Neural crest cell (in vitro differentiated cells): ENCODE measurements around the gene TMC3. TPM values are rescaled to one million over a fixed set of nuclear protein-coding genes. Genes with fewer than 3 reads are reported as not detected.

Source experiments
- DNase-seq: peaks from one replicate; pipeline ENCODE4 v3.0.0; 2021; ENCODE audit warnings: low read depth, mixed read lengths, low spot score
- H3K27ac Mint-ChIP-seq: one replicate; pipeline ENCODE4 v1.8.0; 2021; ENCODE audit warnings: mild to moderate bottlenecking, mixed read lengths; ENCODE audit not compliant: unreplicated experiment
- H3K27me3 Mint-ChIP-seq: 2 replicates; pipeline ENCODE4 v1.8.0; 2021; ENCODE audit warnings: low read depth, mild to moderate bottlenecking, mixed read lengths
- H3K36me3 Mint-ChIP-seq: 2 replicates; pipeline ENCODE4 v1.8.0; 2021; ENCODE audit warnings: low read depth, mild to moderate bottlenecking, mixed read lengths
- H3K4me1 Mint-ChIP-seq: 2 replicates; pipeline ENCODE4 v1.8.0; 2021; ENCODE audit warnings: mixed read lengths
- H3K4me3 Mint-ChIP-seq: one replicate; pipeline ENCODE4 v1.8.0; 2021; ENCODE audit warnings: mild to moderate bottlenecking, mixed read lengths
- H3K9me3 Mint-ChIP-seq: 2 replicates; pipeline ENCODE4 v1.8.0; 2021; ENCODE audit warnings: mixed read lengths
- CTCF ChIP-seq: fragments of 200-600 bp; sonication (generic); conservative IDR thresholded peaks from 2 replicates; pipeline ENCODE4 v1.5.0; 2021; ENCODE audit warnings: antibody characterized with exemption, mild to moderate bottlenecking
- total RNA-seq: library from RNA; stranded (reverse); gene quantifications from 2 replicates; pipeline ENCODE4 v1.2.1, GENCODE V29; 2021

Gene TMC3
- total RNA-seq, 1 donor from 2014 or later = not detected

- no peak overlapping the region for H3K4me3 Mint-ChIP-seq
- no peak for TF ChIP-seq CTCF
Measured at GRCh38 chr15:81329446-81329845, 44.6 kb downstream of the TMC3 start.

GRCh38 chr15:81327516-81327915 is 46.5 kb downstream of the TMC3 start:
- Mint-ChIP-seq H3K4me3 (no peak overlapping the region), H3K4me1 (peaks cover 22% of the 10 kb centered on the region), H3K27me3 (peaks cover 23% of the 10 kb centered on the region), H3K27ac (no peak overlapping the region), H3K36me3 (no peaks in the 10 kb centered on the region), H3K9me3 (no peaks in the 10 kb centered on the region)
- TF ChIP-seq CTCF = no peak
- DNase-seq = no peak

More at GRCh38 chr15:81329446-81329845, 44.6 kb downstream of the TMC3 start:
- peaks cover 8% of the 10 kb centered on the region for H3K4me1 Mint-ChIP-seq
- peaks cover 15% of the 10 kb centered on the region for H3K27me3 Mint-ChIP-seq
- H3K27ac Mint-ChIP-seq = no peak overlapping the region
- no peaks in the 10 kb centered on the region for H3K36me3 Mint-ChIP-seq
- no peak for DNase-seq
- no peaks in the 10 kb centered on the region for H3K9me3 Mint-ChIP-seq

GRCh38 chr15:81326466-81327212 is 47.4 kb downstream of the TMC3 start:
- no peak overlapping the region for H3K27ac Mint-ChIP-seq

GRCh38 chr15:81323944-81324881 is 49.8 kb downstream of the TMC3 start, which contains the start of gene STARD5:
Gene STARD5 (minus strand): TSS chr15:81324141. CDS start chr15:81324099, 42 bp downstream.
- H3K4me1 Mint-ChIP-seq = peaks cover 29% of the 10 kb centered on the region
- H3K27me3 Mint-ChIP-seq = peaks cover 27% of the 10 kb centered on the region
- no peaks in the 10 kb centered on the region for H3K9me3 Mint-ChIP-seq
- no peak for TF ChIP-seq CTCF
- peak within 1 kb of the TSS; percentile 96 for H3K4me3 Mint-ChIP-seq
- DNase-seq = peak; percentile 95
- peak within 1 kb of the TSS; percentile 78 for H3K27ac Mint-ChIP-seq
- H3K36me3 Mint-ChIP-seq = no peaks in the 10 kb centered on the region

More at GRCh38 chr15:81326466-81327212, 47.4 kb downstream of the TMC3 start:
- peaks cover 23% of the 10 kb centered on the region for H3K27me3 Mint-ChIP-seq
- no peaks in the 10 kb centered on the region for H3K36me3 Mint-ChIP-seq
- H3K4me1 Mint-ChIP-seq = peaks cover 29% of the 10 kb centered on the region
- DNase-seq = no peak
- no peak overlapping the region for H3K4me3 Mint-ChIP-seq
- TF ChIP-seq CTCF = no peak
- H3K9me3 Mint-ChIP-seq = no peaks in the 10 kb centered on the region

GRCh38 chr15:81323559-81323943 is 50.5 kb downstream of the TMC3 start:
- no peak for TF ChIP-seq CTCF
- H3K4me3 Mint-ChIP-seq = peak overlapping the region; percentile 96
- no peak for DNase-seq
- peaks cover 27% of the 10 kb centered on the region for H3K27me3 Mint-ChIP-seq
- H3K27ac Mint-ChIP-seq = peak overlapping the region; percentile 51
- H3K4me1 Mint-ChIP-seq = peaks cover 29% of the 10 kb centered on the region
- no peaks in the 10 kb centered on the region for H3K9me3 Mint-ChIP-seq
- no peaks in the 10 kb centered on the region for H3K36me3 Mint-ChIP-seq
